GM03348 (cell line): Measurements from ENCODE around the gene BCOR.

Experiments used
- DNase-seq: peaks from one replicate; pipeline ENCODE4 v3.0.0; 2012; ENCODE audit warnings: low spot score

Gene BCOR

GRCh38 chrX:40097504-40098263 lies at the start of gene BCOR:
TSS of gene BCOR (minus strand) at chrX:40097958. CDS start at chrX:40077929, 20,029 bp downstream.
- DNase-seq, result peak; percentile 82

DNA sequence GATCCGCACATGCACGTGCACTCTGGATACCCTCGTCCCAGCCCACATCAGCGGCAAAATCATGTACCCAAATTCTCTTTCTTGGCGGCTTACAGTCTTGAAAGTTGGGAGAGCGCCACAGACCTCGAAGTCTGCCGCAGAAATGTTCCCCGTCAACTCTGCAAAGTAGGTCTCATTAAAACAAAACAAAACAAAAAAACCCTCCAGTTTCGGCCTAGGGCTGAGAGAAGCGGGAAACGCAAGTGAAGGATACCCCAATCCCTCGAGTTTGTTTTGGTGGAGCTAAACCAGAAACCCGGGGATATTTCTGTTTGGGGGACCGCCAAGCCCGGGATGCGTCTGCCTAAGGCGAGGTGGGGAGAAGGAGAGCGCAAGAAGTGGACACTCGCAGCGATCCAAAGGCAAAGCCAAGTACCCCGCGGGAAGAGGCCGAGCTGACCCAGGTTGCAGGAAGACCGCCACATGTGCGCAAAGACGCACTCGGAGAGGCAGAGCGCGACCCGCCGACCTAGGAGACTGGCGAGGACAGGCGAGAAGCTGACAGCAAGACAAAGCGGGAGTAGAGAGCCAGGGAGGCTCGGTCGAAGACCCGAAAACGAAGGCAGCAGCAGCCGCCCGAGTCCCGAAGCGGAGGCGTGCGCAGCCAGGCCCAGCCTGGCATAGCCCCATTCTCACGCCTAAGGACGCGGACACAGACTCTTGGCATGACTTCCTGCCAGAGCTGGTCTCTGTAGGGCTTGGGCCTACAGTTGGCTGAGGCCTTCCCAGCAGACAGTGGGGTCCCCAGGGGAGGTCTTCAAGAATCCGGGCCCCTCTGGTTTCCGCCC lies 49.6 kb upstream of the BCOR start:
- no peak for DNase-seq

DNA sequence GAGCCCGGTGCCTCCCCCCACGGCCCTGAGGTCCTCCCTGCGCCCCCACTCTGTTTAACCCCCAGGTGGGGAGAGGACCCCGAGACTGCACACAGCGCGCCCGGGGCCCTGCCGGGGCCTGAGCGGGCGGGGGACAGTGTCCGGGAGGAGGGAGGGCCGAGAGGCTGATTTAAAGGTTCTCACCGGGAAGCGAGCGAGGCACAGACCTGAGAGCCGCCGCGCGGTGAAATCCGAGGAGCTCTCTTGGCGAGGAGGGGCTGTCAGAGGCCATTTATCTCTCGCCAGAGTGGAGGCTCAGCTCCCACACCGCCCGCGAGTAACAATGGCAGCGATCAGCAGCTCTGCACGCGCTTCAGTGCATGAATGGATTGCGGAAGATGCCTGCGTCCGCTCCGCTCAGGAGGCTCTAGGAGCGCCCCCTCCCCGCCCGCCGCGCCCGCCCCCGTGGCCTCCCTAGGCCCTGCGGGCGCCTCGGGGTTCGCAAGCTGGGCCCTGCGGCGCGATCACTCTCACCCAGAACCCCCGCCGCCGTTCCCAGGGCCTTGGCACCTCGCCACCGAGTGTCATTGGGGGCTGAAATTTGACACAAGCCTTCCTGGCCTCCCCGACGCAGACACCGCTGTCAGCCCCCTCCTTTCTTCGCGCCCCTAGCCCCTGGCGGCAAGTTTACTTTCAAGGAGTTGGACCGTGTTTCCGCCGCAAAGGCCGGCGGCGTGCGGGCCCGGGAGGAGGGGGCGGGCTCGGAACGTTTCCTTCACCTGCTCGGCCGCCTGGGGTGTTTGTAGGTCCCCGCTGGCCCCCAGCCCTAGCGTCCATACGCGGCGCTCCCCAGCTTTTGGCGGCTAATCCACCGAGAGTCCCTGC lies 48.7 kb upstream of the BCOR start:
- DNase-seq, result peak; percentile 54

- peak; percentile 30 for DNase-seq
Observed at GRCh38 chrX:40145923-40146261, 48.1 kb upstream of the BCOR start.

DNA sequence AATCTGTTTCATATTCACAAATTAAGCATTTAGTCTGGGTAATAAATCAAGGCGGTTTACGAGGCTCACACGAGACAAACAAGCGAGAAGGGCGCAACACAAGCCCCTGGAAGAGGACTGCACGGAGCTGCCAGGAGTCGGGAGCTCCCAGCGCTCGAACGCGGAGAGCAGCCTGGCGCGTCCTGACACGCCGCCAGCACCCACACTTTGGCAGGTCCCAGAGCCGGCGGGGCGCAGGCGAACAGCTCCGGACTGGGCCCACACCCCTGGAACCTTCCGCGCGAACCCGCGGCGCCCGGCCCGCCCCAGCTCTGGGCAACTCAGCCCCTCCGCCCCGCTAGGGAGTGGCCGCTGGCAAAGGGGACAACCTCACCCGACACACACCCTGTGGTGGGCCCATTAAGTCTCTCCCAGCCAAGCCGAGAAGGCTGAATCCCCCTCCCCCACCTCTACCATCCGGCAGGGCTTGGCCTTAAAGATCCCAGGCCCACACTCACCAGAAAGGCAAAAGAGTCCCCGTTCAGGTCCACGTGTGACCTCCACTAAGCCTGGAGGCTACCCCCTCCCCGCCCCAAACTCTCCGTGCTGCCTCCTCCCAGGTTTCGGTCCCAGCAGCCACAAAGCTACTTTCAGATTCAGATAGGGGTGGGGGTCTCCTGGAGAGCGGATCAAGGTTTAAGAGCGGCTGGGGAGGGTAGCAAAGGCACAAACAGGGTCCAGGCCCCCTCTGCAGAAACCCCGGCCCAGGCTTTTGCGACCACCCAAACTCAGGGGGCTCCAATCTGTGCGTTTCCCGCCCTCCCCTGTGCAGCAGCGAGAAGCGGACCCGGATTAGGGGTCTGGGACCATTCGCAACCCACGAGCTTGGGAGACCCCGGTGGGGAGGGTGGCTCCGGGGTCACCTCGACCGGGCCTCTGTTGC lies 47.5 kb upstream of the BCOR start:
- peak; percentile 54 for DNase-seq

- DNase-seq, result no peak
Observed at GRCh38 chrX:40144576-40144975, 46.8 kb upstream of the BCOR start.

- DNase-seq, result no peak
Observed at GRCh38 chrX:40143987-40144386, 46.2 kb upstream of the BCOR start.

DNA sequence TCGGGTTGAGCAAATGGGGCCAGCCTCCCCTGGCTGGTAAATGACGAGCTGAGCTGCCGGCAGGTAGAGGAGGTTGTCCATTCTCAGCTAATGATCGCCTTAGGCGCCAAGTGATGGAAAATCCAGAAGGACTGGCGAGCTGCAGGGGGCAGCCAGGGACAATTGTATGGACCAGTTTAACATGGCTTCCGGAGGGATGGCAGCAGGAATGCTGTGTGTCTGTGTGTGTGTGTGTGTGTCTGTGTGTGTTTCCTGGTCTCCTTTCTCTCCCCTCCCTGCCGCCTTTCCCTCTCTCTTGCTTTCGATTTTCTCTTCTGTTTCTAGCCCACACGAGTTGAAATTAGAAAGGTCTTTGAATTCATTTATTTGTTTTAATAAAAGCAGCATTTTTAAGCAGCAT lies 45.2 kb upstream of the BCOR start:
- no peak for DNase-seq

- no peak for DNase-seq
Observed at GRCh38 chrX:40142417-40142816, 44.7 kb upstream of the BCOR start.

DNA sequence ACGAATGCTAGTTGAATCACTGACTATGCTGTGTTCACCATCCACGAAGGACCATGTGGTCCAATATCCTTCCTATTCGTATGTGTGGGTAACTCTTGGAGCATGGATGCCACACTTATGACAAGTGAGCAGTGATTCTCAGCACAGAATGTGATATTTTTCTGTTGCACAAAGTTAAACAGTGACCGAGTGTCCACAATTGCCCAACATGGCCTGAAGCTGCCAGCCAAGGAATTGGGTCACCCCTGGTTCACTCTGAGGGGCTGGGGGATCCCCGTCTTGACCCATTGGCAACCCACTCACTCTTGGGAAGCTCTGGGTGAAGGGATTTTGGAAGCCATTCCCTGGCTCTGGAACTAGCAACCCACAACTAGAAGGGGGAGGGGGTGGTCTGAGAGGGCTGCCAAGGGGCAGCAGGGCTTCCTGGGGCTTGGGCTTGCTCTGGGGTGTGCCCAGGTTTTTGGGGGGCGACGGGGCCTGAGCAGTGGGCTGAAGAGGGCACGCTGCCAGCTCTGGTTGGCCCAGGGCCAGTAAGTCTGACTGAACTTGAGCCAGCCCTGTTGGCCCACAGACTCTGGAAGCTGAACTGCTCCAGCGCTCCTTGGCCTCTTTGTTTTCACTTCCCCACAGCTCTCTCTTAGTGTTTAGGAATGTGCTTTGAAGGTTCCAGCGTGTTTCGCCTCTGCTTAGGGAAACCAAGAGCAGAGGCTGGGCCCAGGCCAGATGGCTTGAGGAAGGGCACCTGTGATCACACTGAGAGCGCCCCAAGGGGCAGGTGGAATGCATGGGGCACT lies 43.1 kb upstream of the BCOR start:
- peak; percentile 45 for DNase-seq

GRCh38 chrX:40132751-40133150 lies 35.0 kb upstream of the BCOR start:
- peak; percentile 77 for DNase-seq

DNA sequence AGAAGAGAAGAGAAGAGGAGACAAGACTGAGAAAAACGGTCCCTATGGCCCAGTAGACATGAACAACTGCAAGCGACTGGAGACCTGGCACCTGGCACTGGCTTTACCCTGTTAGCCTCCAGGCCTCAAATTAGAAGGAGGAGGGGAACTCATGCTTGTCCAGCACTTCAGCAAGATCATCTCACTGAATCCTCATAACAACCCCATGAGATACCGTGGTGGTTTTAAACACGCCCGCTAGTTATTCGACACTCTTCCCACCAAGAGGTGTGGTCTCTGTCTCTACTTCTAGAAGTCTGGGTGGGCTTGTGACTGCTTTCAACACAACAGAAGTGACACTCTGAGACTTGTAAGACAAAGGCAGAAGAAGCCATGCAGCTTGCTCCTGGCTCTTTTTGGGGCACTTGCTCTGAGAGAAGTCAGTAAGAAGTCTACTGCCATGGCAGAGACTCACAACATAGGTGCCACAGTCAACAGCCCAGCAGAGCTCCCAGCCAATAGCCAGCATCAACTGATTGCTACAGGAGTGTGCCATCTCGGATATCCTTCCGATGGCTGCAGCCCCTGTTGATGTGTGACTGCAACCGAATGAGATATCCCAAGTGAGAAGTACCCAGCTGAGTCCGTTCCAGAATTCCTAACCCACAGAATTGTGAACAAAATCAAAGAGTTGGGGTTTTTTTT lies 34.0 kb upstream of the BCOR start:
- DNase-seq, result no peak

DNA sequence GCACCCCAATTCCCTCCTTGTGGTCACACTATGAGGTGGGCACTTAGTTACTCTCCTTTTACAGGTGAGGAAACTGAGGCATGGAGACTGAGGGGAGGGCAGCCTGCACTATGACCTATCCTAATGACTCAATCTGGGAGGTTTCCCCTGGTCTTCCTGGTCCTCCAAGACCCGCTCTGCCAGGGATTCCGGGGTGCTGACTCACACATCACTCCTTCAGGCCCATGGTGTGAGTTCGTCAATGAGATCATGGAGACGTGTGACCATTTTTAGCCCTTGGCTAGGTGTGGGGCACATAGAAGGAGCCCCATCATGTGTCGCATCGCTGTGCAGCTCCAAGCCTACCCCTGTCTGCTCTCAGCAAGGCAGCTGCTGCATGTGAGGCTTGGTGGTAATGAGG lies 32.4 kb upstream of the BCOR start:
- DNase-seq, result peak; percentile 43

GRCh38 chrX:40127052-40127451 lies 29.3 kb upstream of the BCOR start:
- no peak for DNase-seq

GRCh38 chrX:40122487-40122886 lies 24.7 kb upstream of the BCOR start:
- DNase-seq, result no peak

- no peak for DNase-seq
Observed at GRCh38 chrX:40121618-40122017, 23.9 kb upstream of the BCOR start.

DNA sequence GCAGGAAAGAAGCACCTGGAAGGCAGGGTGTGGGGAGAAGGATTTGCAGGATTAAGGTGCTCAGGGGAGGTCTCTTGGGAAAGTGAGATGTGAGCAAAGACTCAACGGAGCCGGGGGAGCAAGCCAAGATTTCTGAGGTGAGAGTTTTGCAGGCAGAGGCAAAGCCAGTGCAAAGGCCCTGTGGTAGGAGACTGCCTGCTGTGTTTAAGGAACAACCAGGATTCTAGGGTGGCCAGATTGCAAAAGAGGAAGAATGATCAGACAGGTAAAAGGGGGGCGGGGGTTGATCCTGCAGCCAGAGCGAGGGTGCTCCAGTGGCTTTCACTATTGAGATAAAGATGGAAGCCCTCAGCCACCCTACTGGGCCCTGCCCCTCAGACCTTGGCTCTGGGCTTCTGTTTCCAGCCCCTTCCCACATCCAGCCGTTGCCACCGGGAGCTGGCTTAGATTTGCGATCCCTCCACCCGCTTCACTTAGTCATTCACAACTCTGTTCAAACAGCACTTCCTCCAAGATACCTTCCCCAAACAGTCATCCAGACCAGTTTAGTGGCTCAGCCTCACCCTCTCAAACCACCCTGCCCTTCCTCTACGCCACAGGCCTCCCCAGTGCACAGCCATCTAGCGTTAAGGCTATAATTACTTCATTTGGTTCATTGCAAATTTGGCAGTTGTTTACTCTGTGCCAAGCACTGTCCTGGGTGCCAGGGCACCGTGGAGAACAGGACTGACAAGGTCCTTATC lies 23.3 kb upstream of the BCOR start:
- no peak for DNase-seq

DNA sequence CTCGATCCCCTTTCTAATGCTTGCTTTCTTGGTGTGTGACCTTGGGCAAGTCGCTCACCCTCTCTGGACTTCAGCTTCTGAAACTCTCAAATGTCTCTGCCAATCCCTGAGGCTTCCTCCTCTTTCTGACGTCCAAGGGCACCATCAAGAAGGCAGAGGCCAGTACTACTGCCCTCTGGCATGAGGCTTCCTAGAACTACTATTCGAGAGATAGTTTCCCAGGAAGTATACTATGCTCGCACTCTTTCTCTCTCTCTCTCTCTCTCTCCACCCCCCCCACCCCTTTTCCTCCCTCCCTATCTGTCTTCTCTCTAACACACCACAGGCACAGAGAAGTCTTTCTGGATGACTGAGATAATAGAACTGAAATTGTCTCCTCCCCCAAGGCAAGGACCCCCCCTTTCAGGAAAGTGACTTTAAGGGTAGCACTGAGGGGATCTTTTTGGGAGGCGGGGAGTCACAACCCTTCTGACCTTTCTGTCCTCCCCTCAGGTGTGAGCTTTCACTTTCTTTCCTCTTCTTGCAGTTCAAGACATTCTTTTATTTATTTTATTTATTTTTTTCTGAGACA lies 20.0 kb upstream of the BCOR start:
- DNase-seq, result no peak

- DNase-seq, result no peak
Observed at GRCh38 chrX:40116925-40117324, 19.2 kb upstream of the BCOR start.
